Psoas muscle (tissue), 8 donors: ENCODE data around the gene CEMIP. TPM values are rescaled to one million over a fixed set of nuclear protein-coding genes. Genes with fewer than 3 reads are reported as not detected.

Source experiments
- ATAC-seq, 4 donors: fragments of 200-7000 bp; cut with Tn5 transposase; one replicate each; pipeline ENCODE4 v1.9.1; 2020; ENCODE audit warnings: moderate library complexity in 3 of 4, mild to moderate bottlenecking in 2 of 4
- DNase-seq, 2 donors: peaks; one replicate each; pipeline ENCODE4 v3.0.0-alpha.2; 2020
- H3K27ac ChIP-seq: fragments of 200-600 bp; one replicate; pipeline ENCODE4 v1.8.0; 2022
- H3K27me3 ChIP-seq, 3 donors: fragments of 200-600 bp in 1 of 3; one replicate each; pipeline versions ENCODE4 v1.6.1 to v1.8.0; 2013 to 2022; ENCODE audit warnings: low read length in 2 of 3, mild to moderate bottlenecking in 2 of 3, moderate library complexity in 1 of 3; ENCODE audit not compliant: insufficient read depth in 3 of 3
- H3K36me3 ChIP-seq, 2 donors: fragments of 200-600 bp in 1 of 2; one replicate each; pipeline versions ENCODE4 v1.6.1 to v1.8.0; 2013 to 2022; ENCODE audit warnings: low read depth in 1 of 2, mild to moderate bottlenecking in 1 of 2, moderate library complexity in 1 of 2; ENCODE audit not compliant: insufficient read depth in 1 of 2
- H3K4me1 ChIP-seq: fragments of 200-600 bp; one replicate; pipeline ENCODE4 v1.8.0; 2022
- H3K4me3 ChIP-seq: fragments of 200-600 bp; one replicate; pipeline ENCODE4 v1.8.0; 2022; ENCODE audit warnings: mild to moderate bottlenecking
- H3K9me3 ChIP-seq: fragments of 200-600 bp; one replicate; pipeline ENCODE4 v1.8.0; 2022
- CTCF ChIP-seq: fragments of 200-600 bp; IDR thresholded peaks from one replicate; pipeline ENCODE4 v1.8.0; 2022; ENCODE audit warnings: antibody characterized with exemption
- WGBS, 3 donors: extraction: QIAGEN DNeasy Blood & Tissue Kit; methylation state at CpG; one replicate each; pipeline versions ENCODE4 v1.1.6 to v1.1.7; 2013; 5-methylcytosine and 5-hydroxymethylcytosine counted together
- intact Hi-C, 2 donors: fragments of 100-400 bp; cut with DNase I; formaldehyde crosslinking; loops; one replicate each; pipeline versions ENCODE4 v1.11.0 to v1.14.2; 2022
- polyA plus RNA-seq, 3 donors: library from polyadenylated mRNA; stranded (reverse); fragments of 200-250 nt; gene quantifications; one replicate each; pipeline ENCODE4 v1.2.3, GENCODE V29; 2013
- total RNA-seq, 4 donors: library from RNA; stranded (reverse); fragmentation: NEBNext Ultra II Directional in 2 of 4; extraction: Animal tissue kit (Norgen Biotek cat#: 25700) in 2 of 4; gene quantifications; one replicate each; pipeline versions ENCODE4 v1.2.1 to v1.2.4, GENCODE V29; 2021 to 2023
- donor health status: healthy with polysubstance abuse.
- donor health status: DM: no; HTN: no; CAD: no; lungs with moderate emphysema.
- donor health status: Bipolar disorder and iron deficiency.
- donor health status: healthy.
- donor health status: DM: yes; HTN: yes; CAD: no.
- donor health status: DM: no; HTN: no; CAD: no.
- donor health status: DM: no; HTN: no; CAD: no.
- donor health status: DM: yes; HTN: yes; CAD: no.

CEMIP gene
- total and polyA plus RNA-seq, 7 donors = under 0.01 to 0.96 (median 0.04) TPM

- intact Hi-C loops = no loop called here
- ATAC-seq = no peak
These were observed 77.2 kb downstream of the CEMIP start for GRCh38 chr15:80856400-80856799.

GRCh38 chr15:80856809-80857377 is 77.7 kb downstream of the CEMIP start:
- ATAC-seq = peak; percentile 73 to 81 (median 80)
- DNase-seq = peak in 1 of 2 donors; percentile 54
- Histone ChIP-seq H3K9me3 (no peaks in the 10 kb centered on the region), H3K27ac (no peak overlapping the region), H3K4me1 (peaks cover 8% of the 10 kb centered on the region), H3K36me3 (no peaks in the 10 kb centered on the region), H3K27me3 (no peaks in the 10 kb centered on the region), H3K4me3 (no peak overlapping the region)
- WGBS, 3 donors = 26 to 34% (median 29%) methylated on average over 8 of the region's 8 CpGs
- no peak for TF ChIP-seq CTCF
- intact Hi-C loops = no loop called here

More at GRCh38 chr15:80856400-80856799, 77.2 kb downstream of the CEMIP start:
- Histone ChIP-seq H3K27me3 (no peaks in the 10 kb centered on the region), H3K4me1 (peaks cover 8% of the 10 kb centered on the region), H3K9me3 (no peaks in the 10 kb centered on the region), H3K36me3 (no peaks in the 10 kb centered on the region), H3K27ac (no peak overlapping the region), H3K4me3 (no peak overlapping the region)
- TF ChIP-seq CTCF = no peak
- 60 to 63% (median 60%) methylated on average over 2 of the region's 2 CpGs for WGBS, 3 donors
- DNase-seq = no peak

GRCh38 chr15:80861731-80862170 is 82.6 kb downstream of the CEMIP start:
- Histone ChIP-seq H3K4me1 (peaks cover 13% of the 10 kb centered on the region), H3K9me3 (no peaks in the 10 kb centered on the region), H3K27me3 (no peaks in the 10 kb centered on the region), H3K4me3 (no peak overlapping the region), H3K27ac (no peak overlapping the region), H3K36me3 (no peaks in the 10 kb centered on the region)
- ATAC-seq = peak; percentile 79 to 93 (median 88)
- 18 to 45% (median 24%) methylated on average over 5 of the region's 5 CpGs for WGBS, 3 donors
- intact Hi-C loops = no loop called here
- no peak for DNase-seq
- TF ChIP-seq CTCF = no peak

GRCh38 chr15:80864666-80865065 is 85.5 kb downstream of the CEMIP start:
- Histone ChIP-seq H3K9me3 (no peaks in the 10 kb centered on the region), H3K27ac (no peak overlapping the region), H3K4me1 (peaks cover 15% of the 10 kb centered on the region), H3K36me3 (no peaks in the 10 kb centered on the region), H3K27me3 (no peaks in the 10 kb centered on the region), H3K4me3 (no peak overlapping the region)
- DNase-seq (no peak), ATAC-seq (no peak)
- intact Hi-C loops = no loop called here
- TF ChIP-seq CTCF = no peak
- 97 to 98% (median 97%) methylated on average over 4 of the region's 4 CpGs for WGBS, 3 donors

- ATAC-seq (no peak), DNase-seq (no peak)
- no peak for TF ChIP-seq CTCF
- peaks cover 14% of the 10 kb centered on the region for H3K4me1 ChIP-seq
- no peaks in the 10 kb centered on the region for H3K9me3 ChIP-seq
- H3K4me3 ChIP-seq = no peak overlapping the region
- H3K27me3 ChIP-seq = no peaks in the 10 kb centered on the region
- intact Hi-C loops = no loop called here
- H3K36me3 ChIP-seq = no peaks in the 10 kb centered on the region
- no peak overlapping the region for H3K27ac ChIP-seq
- 67 to 76% (median 68%) methylated on average over 2 of the region's 2 CpGs for WGBS, 3 donors
These were observed 87.8 kb downstream of the CEMIP start for GRCh38 chr15:80866936-80867335.
